ENCODE results near the gene CRABP2. TPM values are rescaled to one million over a fixed set of nuclear protein-coding genes. Genes with fewer than 3 reads are reported as not detected.

The CRABP2 gene
- total and polyA plus RNA-seq, 2 experiments from 2014 or later = 38.8 to 64.1 TPM

- H3K4me1 ChIP-seq (ENCODE audit: insufficient read depth) = peaks cover 14% of the 10 kb centered on the region
- TF ChIP-seq EZH2 (IDR thresholded peaks at IDR 0.05; ENCODE audit: insufficient read depth, poor library complexity, severe bottlenecking) (no peak), EZH2phosphoT487 (IDR thresholded peaks at IDR 0.05; ENCODE audit: insufficient read depth, low read depth) (no peak)
- no peaks in the 10 kb centered on the region for H3K27me3 ChIP-seq (replicated peaks; ENCODE audit: insufficient read depth)
- H2AFZ ChIP-seq = no peak overlapping the region
- H3K4me3 ChIP-seq = no peak overlapping the region
- no peak overlapping the region for H3K4me2 ChIP-seq (ENCODE audit: unreplicated experiment)
- no peak overlapping the region for H3K9ac ChIP-seq
- no peaks in the 10 kb centered on the region for H3K9me3 ChIP-seq (ENCODE audit: low read depth)
- H3F3A ChIP-seq (ENCODE audit: insufficient read depth) = no peaks in the 10 kb centered on the region
- WGBS, 2 experiments (ENCODE audit: low coverage in 1 of 2, low lambda C conversion rate in 2 of 2, missing lambda C conversion rate in 2 of 2) = 78 to 83% methylated on average over 7 to 15 of the region's 16 CpGs
- DNase-seq = no peak
- H3K36me3 ChIP-seq (ENCODE audit: low read depth) = no peaks in the 10 kb centered on the region
- H3K79me2 ChIP-seq (ENCODE audit: insufficient read depth) = no peaks in the 10 kb centered on the region
- no peak overlapping the region for H3K27ac ChIP-seq
- no peaks in the 10 kb centered on the region for H4K20me1 ChIP-seq (ENCODE audit: insufficient read depth)
- in situ Hi-C loops (cut with MboI) = no loop called here
- H3K9me2 ChIP-seq (ENCODE audit: insufficient read depth) = no peaks in the 10 kb centered on the region
These were observed 12.2 kb downstream of the CRABP2 start for GRCh38 chr1:156692925-156693847.

- Histone ChIP-seq H3K36me3 (ENCODE audit: low read depth) (no peaks in the 10 kb centered on the region), H3K9ac (no peak overlapping the region), H4K20me1 (ENCODE audit: insufficient read depth) (no peaks in the 10 kb centered on the region), H3K4me2 (ENCODE audit: unreplicated experiment) (no peak overlapping the region), H3K9me2 (ENCODE audit: insufficient read depth) (no peaks in the 10 kb centered on the region), H3K27ac (no peak overlapping the region), H3F3A (ENCODE audit: insufficient read depth) (no peaks in the 10 kb centered on the region), H3K9me3 (ENCODE audit: low read depth) (no peaks in the 10 kb centered on the region), H2AFZ (no peak overlapping the region), H3K79me2 (ENCODE audit: insufficient read depth) (no peaks in the 10 kb centered on the region), H3K4me3 (no peak overlapping the region), H3K27me3 (replicated peaks; ENCODE audit: insufficient read depth) (no peaks in the 10 kb centered on the region), H3K4me1 (ENCODE audit: insufficient read depth) (peaks cover 14% of the 10 kb centered on the region)
- in situ Hi-C loops (cut with MboI) = no loop called here
- 53 to 58% methylated on average over 10 to 13 of the region's 13 CpGs for WGBS, 2 experiments (ENCODE audit: low coverage in 1 of 2, low lambda C conversion rate in 2 of 2, missing lambda C conversion rate in 2 of 2)
- TF ChIP-seq EZH2phosphoT487 (IDR thresholded peaks at IDR 0.05; ENCODE audit: insufficient read depth, low read depth) (no peak), EZH2 (IDR thresholded peaks at IDR 0.05; ENCODE audit: insufficient read depth, poor library complexity, severe bottlenecking) (no peak)
- no peak for DNase-seq
These were observed 12.9 kb downstream of the CRABP2 start for GRCh38 chr1:156692441-156692924.

- WGBS, 2 experiments (ENCODE audit: low coverage in 1 of 2, low lambda C conversion rate in 2 of 2, missing lambda C conversion rate in 2 of 2) = 52 to 54% methylated on average over 20 of the region's 20 CpGs
- no peaks in the 10 kb centered on the region for H4K20me1 ChIP-seq (ENCODE audit: insufficient read depth)
- H2AFZ ChIP-seq = peak overlapping the region; percentile 29; the same call in 1 of the 2 replicates
- no peak overlapping the region for H3K4me2 ChIP-seq (ENCODE audit: unreplicated experiment)
- no peaks in the 10 kb centered on the region for H3K9me2 ChIP-seq (ENCODE audit: insufficient read depth)
- no peak overlapping the region for H3K9ac ChIP-seq
- no peaks in the 10 kb centered on the region for H3K36me3 ChIP-seq (ENCODE audit: low read depth)
- H3F3A ChIP-seq (ENCODE audit: insufficient read depth) = no peaks in the 10 kb centered on the region
- peak; percentile 62 for DNase-seq
- H3K27me3 ChIP-seq (replicated peaks; ENCODE audit: insufficient read depth) = no peaks in the 10 kb centered on the region
- H3K79me2 ChIP-seq (ENCODE audit: insufficient read depth) = no peaks in the 10 kb centered on the region
- H3K27ac ChIP-seq = no peak overlapping the region
- in situ Hi-C loops (cut with MboI) = no loop called here
- no peaks in the 10 kb centered on the region for H3K9me3 ChIP-seq (ENCODE audit: low read depth)
- peaks cover 16% of the 10 kb centered on the region for H3K4me1 ChIP-seq (ENCODE audit: insufficient read depth)
- TF ChIP-seq EZH2phosphoT487 (IDR thresholded peaks at IDR 0.05; ENCODE audit: insufficient read depth, low read depth) (no peak), EZH2 (IDR thresholded peaks at IDR 0.05; ENCODE audit: insufficient read depth, poor library complexity, severe bottlenecking) (no peak)
- H3K4me3 ChIP-seq = no peak overlapping the region
These were observed 13.5 kb downstream of the CRABP2 start for GRCh38 chr1:156691665-156692440.

GRCh38 chr1:156691191-156691590 lies 14.2 kb downstream of the CRABP2 start:
- Histone ChIP-seq H4K20me1 (ENCODE audit: insufficient read depth) (no peaks in the 10 kb centered on the region), H3K27ac (no peak overlapping the region), H3K9ac (no peak overlapping the region), H3K4me1 (ENCODE audit: insufficient read depth) (peaks cover 22% of the 10 kb centered on the region), H3K9me3 (ENCODE audit: low read depth) (no peaks in the 10 kb centered on the region), H3K79me2 (ENCODE audit: insufficient read depth) (no peaks in the 10 kb centered on the region), H3K27me3 (replicated peaks; ENCODE audit: insufficient read depth) (no peaks in the 10 kb centered on the region), H3K4me3 (no peak overlapping the region), H3K9me2 (ENCODE audit: insufficient read depth) (no peaks in the 10 kb centered on the region), H3F3A (ENCODE audit: insufficient read depth) (no peaks in the 10 kb centered on the region), H3K36me3 (ENCODE audit: low read depth) (no peaks in the 10 kb centered on the region), H3K4me2 (ENCODE audit: unreplicated experiment) (no peak overlapping the region), H2AFZ (no peak overlapping the region; the same call in 1 of the 2 replicates)
- 87 to 91% methylated on average over 10 of the region's 10 CpGs for WGBS, 2 experiments (ENCODE audit: low coverage in 1 of 2, low lambda C conversion rate in 2 of 2, missing lambda C conversion rate in 2 of 2)
- TF ChIP-seq EZH2phosphoT487 (IDR thresholded peaks at IDR 0.05; ENCODE audit: insufficient read depth, low read depth) (no peak), EZH2 (IDR thresholded peaks at IDR 0.05; ENCODE audit: insufficient read depth, poor library complexity, severe bottlenecking) (no peak)
- in situ Hi-C loops (cut with MboI) = no loop called here
- DNase-seq = no peak

Data from GM23248 (cell line).